Activated naive CD8-positive, alpha-beta T cell (primary cell): ENCODE results near the gene CCNJL.

Experiments used
- H3K27ac Mint-ChIP-seq: one replicate; pipeline ENCODE4 v1.8.0; 2021; ENCODE audit warnings: mixed read lengths
- H3K27me3 Mint-ChIP-seq: one replicate; pipeline ENCODE4 v1.8.0; 2021; ENCODE audit warnings: mixed read lengths
- H3K36me3 Mint-ChIP-seq: one replicate; pipeline ENCODE4 v1.8.0; 2021; ENCODE audit warnings: mixed read lengths
- H3K4me1 Mint-ChIP-seq: one replicate; pipeline ENCODE4 v1.8.0; 2021; ENCODE audit warnings: low read depth, mixed read lengths
- H3K4me3 Mint-ChIP-seq: one replicate; pipeline ENCODE4 v1.8.0; 2021; ENCODE audit warnings: mild to moderate bottlenecking, mixed read lengths
- H3K9me3 Mint-ChIP-seq: one replicate; pipeline ENCODE4 v1.8.0; 2021; ENCODE audit warnings: low read depth, mixed read lengths

The CCNJL gene

DNA sequence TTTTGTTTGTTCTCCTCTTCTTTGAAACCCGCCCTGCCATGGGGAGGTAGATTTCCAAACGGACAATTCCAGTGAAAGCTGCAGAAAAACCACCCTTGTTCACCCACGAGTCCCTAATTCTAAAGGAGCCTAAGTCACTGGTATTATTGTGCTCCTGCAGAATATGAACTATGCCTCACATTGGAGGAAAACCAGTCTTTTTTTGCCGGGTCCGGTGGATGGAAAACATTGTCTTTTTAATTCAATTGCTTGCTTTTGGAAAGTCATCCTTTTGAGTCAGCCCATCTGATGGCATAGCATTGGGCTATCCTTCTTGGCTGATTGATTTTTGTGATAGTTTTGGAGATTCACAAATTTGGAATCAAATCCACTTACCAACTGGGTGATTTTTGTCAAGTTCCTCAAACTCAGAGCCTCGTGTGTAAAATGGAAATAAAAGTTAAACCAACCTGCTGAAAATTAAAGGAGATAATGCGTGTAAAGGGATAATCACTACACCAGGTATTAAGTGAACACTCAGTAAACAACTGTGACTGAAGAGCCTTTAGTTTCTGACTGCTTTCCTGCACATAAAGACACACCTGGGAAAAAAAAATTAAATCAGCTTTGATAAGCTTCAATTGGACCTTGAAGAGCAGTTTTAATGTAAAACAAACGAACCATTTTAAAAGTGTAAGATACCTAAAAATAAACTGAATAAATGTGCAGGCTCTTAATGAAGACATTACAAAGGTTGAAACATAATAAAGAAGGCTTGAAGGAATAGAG, 780 bp upstream of the CCNJL start:
- Mint-ChIP-seq H3K36me3 (no peaks in the 10 kb centered on the region), H3K9me3 (no peaks in the 10 kb centered on the region), H3K4me1 (peaks cover 9% of the 10 kb centered on the region), H3K27me3 (peaks cover 32% of the 10 kb centered on the region), H3K4me3 (peak overlapping the region; percentile 88), H3K27ac (no peak overlapping the region)

DNA sequence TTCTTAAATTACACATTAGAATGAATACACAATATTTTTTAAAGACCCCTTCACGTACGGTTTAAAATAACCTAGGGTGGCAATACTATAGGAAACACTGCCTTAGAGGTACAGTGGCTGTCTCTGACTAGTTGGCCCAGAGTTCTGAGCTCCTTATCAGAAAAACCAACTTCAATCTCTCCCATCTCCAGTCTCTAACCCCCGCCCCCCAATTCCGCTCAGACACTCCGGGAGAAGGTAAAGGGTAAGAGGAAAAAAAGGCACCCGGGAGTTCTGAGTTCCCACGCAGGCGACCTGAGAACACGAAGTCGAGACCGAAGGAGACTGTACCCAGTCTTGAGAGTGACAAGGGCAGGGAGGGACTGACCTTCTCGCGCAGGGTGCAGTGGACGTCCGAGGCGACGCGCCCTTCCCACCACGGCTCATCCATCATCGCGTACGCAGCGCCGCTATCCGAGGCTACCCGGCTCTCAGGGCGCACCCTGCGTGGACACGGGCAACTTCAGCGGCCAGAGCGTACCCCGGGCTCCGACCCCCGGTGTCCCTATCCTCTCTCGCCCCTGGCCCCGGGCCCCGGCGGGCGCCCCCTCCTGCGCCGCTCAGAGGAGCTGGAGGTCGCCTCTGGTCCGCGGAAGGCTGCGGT, 752 bp downstream of the CCNJL start:
- no peaks in the 10 kb centered on the region for H3K36me3 Mint-ChIP-seq
- peak overlapping the region; percentile 76 for H3K4me3 Mint-ChIP-seq
- H3K9me3 Mint-ChIP-seq: no peaks in the 10 kb centered on the region
- peaks cover 35% of the 10 kb centered on the region for H3K27me3 Mint-ChIP-seq
- H3K27ac Mint-ChIP-seq: no peak overlapping the region
- H3K4me1 Mint-ChIP-seq: peaks cover 9% of the 10 kb centered on the region

DNA sequence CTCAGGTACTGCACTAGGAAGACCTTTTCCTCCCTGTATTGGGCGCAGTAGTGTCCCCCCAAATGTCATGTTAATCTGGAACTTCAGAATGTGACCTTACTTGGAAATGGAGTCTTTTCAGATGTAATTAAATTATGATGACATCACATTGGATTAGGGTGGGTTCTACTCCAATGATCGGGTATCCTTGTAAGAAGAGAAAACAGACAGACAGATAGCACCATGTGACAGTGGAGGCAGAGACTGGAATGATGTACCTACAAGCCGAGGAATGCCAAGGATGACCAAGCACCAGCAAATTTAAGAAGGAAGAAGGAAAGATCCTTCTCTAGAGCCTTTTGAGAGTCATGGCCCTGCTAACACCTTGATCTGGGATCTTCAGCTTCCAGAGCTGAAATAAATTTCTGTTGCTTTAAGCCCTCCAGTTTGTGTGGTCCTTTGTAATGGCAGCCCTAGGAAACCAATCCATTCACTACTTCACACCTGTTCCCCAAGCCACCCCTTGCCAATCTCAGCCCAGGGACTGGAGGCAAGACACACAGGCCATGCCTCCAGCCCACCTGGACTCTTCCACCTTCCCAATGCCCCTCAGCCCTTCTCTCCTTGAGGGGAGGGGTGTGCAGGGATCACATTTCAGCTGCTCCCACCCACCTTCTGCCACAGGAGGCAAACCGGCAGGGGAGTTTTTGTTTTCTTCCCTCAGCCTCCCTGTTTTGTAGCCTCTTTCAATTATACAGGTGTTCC, 1.6 kb downstream of the CCNJL start:
- H3K4me3 Mint-ChIP-seq: peak overlapping the region; percentile 9
- peaks cover 9% of the 10 kb centered on the region for H3K4me1 Mint-ChIP-seq
- no peak overlapping the region for H3K27ac Mint-ChIP-seq
- H3K27me3 Mint-ChIP-seq: peaks cover 31% of the 10 kb centered on the region
- no peaks in the 10 kb centered on the region for H3K36me3 Mint-ChIP-seq
- H3K9me3 Mint-ChIP-seq: no peaks in the 10 kb centered on the region

DNA sequence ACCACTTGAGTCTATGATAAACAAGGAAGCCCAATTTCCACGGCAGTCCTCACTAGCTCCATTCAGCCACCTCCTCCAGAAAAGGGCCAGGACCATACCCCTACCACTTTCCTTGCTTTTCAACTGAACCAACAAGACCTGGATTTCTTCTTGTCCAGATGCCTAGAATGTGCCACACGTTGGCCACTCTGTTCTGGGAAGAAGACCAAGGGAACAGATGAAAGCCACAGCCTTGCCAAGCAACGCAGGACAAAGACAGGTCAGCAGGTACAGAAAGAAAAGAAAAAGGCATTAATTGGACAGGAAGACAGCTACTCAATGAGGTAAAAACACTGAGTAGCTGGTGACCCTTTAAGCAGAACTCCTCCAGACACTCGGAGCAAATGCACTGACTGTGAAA, 2.2 kb downstream of the CCNJL start:
- H3K27ac Mint-ChIP-seq: no peak overlapping the region
- peaks cover 9% of the 10 kb centered on the region for H3K4me1 Mint-ChIP-seq
- H3K4me3 Mint-ChIP-seq: no peak overlapping the region
- H3K27me3 Mint-ChIP-seq: peaks cover 31% of the 10 kb centered on the region
- no peaks in the 10 kb centered on the region for H3K9me3 Mint-ChIP-seq
- no peaks in the 10 kb centered on the region for H3K36me3 Mint-ChIP-seq

DNA sequence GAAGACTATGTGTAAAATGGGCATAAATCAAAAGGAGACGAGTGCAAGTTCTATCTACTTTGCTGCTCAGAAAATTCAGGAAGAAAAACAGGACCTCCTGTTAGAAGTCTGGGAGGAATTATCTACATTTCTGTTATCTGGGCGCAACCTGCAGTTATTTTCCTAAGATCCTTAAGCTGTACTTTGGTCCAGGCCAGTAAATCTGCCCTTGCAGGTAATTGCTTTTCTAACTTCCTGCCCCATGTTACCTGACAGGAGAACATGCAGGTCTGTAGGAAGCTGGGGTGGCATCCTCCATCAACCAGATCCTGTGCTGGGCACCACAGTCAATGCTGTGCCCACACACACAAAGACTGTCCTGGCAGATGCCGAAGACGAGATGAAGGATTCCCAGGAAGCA, 5.7 kb downstream of the CCNJL start:
- H3K36me3 Mint-ChIP-seq: no peaks in the 10 kb centered on the region
- H3K9me3 Mint-ChIP-seq: no peaks in the 10 kb centered on the region
- peaks cover 23% of the 10 kb centered on the region for H3K27me3 Mint-ChIP-seq
- no peak overlapping the region for H3K4me3 Mint-ChIP-seq
- H3K27ac Mint-ChIP-seq: no peak overlapping the region
- H3K4me1 Mint-ChIP-seq: peaks cover 3% of the 10 kb centered on the region

DNA sequence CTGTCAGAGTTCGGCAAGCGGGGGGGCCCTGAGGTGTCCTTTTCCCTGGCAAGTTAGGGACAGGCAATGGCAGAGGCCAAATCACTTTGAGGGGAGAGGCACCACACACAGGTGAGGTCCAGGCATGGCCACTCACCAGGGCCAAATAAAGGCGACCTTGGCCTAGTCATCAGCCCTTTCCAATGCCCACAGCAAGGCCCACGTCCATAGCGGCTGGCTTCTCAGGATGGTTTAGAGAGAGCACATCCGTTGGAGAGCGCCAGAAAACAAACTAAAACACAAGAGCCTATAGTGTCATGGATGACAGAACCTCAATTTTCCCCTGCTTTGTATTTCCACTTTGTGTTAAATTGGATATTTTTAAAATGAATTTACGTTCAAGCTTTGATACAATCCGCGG, 7.0 kb downstream of the CCNJL start:
- no peak overlapping the region for H3K4me3 Mint-ChIP-seq
- no peaks in the 10 kb centered on the region for H3K36me3 Mint-ChIP-seq
- no peaks in the 10 kb centered on the region for H3K9me3 Mint-ChIP-seq
- no peak overlapping the region for H3K27ac Mint-ChIP-seq
- H3K4me1 Mint-ChIP-seq: no peaks in the 10 kb centered on the region
- H3K27me3 Mint-ChIP-seq: peaks cover 12% of the 10 kb centered on the region

DNA sequence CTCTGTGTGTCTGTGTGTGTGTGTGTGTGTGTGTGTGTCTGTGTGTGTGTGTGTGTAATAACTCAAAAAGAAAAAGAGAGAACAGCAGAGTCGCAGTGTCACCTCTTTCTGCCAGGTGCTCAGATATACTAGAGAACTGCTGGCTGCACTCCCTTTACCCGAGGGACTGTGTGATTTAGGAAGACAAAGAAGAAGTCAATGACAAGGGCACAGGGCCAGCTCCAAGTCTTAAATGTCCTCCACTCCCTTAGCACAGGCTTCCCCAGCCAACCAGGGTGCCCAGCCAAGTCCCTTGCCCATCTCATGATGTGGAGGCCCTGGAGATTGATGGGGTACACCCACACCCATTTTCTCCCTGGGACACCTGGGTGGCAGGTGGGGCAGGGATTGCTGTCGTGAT, 8.7 kb downstream of the CCNJL start:
- Mint-ChIP-seq H3K4me1 (no peaks in the 10 kb centered on the region), H3K27me3 (peaks cover 6% of the 10 kb centered on the region), H3K9me3 (no peaks in the 10 kb centered on the region), H3K4me3 (no peak overlapping the region), H3K27ac (no peak overlapping the region), H3K36me3 (no peaks in the 10 kb centered on the region)

DNA sequence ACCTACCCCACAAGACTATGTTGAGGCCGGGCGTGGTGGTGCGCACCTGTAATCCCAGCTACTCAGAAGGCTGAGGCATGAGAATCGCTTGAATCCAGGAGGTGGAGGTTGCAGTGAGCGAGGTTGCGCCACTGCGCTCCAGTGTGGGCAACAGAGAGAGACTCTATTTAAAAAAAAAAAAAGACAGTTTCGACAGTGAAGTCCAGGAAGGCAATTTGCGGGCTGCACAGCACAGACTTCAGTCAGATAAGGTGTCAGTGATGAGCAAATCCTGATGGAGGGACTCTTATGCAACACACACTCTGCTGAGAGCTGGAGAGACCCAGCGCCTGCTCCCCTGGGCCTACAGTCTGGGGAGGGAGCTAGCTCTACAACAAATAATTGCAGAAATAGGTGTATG, 14.2 kb downstream of the CCNJL start:
- Mint-ChIP-seq H3K9me3 (no peaks in the 10 kb centered on the region), H3K36me3 (no peaks in the 10 kb centered on the region), H3K4me1 (no peaks in the 10 kb centered on the region), H3K27ac (no peak overlapping the region), H3K4me3 (no peak overlapping the region), H3K27me3 (peaks cover 2% of the 10 kb centered on the region)

DNA sequence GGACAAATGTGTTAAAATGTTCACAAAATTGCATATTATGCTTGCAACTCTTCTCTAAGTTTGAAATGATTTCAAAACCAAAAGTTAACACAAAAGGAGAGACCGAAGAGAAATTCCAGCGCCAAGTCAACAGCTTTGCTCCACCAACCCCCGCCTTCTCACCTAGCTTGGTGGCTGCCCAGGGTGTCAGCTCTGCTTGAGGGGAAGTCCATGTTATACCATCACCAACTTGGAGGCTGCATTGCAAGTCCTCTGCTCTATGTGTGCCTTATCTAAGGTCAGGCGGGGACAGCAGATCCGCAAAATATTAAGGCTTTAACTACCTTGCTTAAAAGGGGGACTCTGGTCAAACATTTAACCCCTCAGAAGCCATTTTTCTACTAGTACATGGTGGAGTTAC, 14.6 kb downstream of the CCNJL start:
- Mint-ChIP-seq H3K9me3 (no peaks in the 10 kb centered on the region), H3K27ac (no peak overlapping the region), H3K4me3 (no peak overlapping the region), H3K4me1 (no peaks in the 10 kb centered on the region), H3K27me3 (peaks cover under 1% of the 10 kb centered on the region), H3K36me3 (no peaks in the 10 kb centered on the region)

DNA sequence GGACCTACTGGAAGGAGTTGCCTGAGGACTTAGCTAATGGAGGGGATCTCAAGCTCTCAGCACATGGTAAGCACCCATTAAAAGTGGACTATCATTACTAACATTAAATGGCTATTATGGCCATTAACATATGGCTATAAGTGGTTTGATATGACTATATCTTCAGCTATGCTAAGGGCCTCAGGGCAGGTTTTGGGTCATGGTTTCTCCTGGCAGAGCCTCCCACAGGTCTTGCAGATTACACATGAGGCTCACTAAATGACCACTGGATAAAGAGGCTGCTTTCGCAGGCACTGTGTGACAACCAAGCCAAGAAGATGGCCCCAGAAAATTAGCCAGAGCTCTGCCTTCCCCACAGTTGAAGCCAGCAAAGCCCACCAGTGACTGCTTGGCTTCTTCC, 15.4 kb downstream of the CCNJL start:
- H3K9me3 Mint-ChIP-seq: no peaks in the 10 kb centered on the region
- H3K4me3 Mint-ChIP-seq: no peak overlapping the region

DNA sequence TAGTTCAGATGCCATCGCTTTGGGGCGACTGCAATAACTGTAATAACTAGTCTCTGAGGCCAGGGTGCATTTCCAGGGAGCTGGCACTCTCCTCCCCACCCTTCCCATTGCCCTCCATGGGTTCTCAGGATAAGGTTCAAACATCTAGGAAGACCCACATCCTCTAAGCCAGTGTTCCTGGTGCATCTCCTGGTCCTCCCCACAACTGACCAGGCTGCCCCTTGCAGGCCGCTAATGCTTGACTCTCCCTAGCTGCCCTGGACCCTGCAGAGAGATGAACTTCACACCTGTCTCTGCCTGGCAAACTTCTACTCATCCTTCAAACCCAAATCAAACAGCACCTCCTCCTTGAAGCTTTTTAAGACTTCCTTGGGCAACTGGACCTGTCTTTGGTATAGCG, 15.9 kb downstream of the CCNJL start:
- Mint-ChIP-seq H3K36me3 (no peaks in the 10 kb centered on the region), H3K27ac (no peak overlapping the region), H3K4me3 (no peak overlapping the region), H3K9me3 (no peaks in the 10 kb centered on the region), H3K27me3 (no peaks in the 10 kb centered on the region), H3K4me1 (no peaks in the 10 kb centered on the region)

More for the DNA sequence above, 15.4 kb downstream of the CCNJL start:
- Mint-ChIP-seq H3K4me1 (no peaks in the 10 kb centered on the region), H3K27me3 (no peaks in the 10 kb centered on the region), H3K36me3 (no peaks in the 10 kb centered on the region), H3K27ac (no peak overlapping the region)

DNA sequence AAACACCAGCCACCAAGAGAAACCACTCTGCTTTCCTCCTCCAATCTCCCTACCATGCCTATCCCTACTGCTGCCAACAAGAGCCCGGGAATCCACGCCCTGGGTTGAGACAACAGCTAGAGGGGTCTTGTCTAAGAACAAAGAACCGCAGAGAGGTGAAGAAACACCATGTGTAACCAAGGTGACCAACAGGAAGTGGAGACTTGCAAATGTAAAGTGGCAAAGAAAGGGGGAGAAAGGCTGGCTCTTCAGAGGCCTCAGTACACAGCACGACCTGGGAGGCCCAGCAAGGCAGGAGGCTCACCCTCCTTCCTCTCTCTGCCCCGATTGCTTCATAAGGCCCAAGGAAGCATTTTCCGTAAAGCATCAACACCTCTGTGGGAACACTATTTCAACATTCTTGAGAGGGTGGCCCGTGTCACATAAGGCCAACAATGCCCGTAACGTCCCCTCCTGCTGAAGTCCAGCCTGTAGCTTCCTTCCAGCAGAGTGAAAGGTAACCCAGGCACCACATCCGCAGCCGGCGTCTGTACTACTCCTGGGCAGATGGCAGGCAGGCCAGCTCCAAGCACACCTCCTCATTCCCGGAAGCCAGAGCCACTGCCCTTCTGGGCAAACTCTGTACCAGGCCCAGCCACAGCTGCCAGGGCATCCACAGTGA, 18.3 kb downstream of the CCNJL start:
- Mint-ChIP-seq H3K27ac (no peak overlapping the region), H3K4me1 (no peaks in the 10 kb centered on the region), H3K9me3 (no peaks in the 10 kb centered on the region), H3K27me3 (no peaks in the 10 kb centered on the region), H3K4me3 (no peak overlapping the region), H3K36me3 (no peaks in the 10 kb centered on the region)

DNA sequence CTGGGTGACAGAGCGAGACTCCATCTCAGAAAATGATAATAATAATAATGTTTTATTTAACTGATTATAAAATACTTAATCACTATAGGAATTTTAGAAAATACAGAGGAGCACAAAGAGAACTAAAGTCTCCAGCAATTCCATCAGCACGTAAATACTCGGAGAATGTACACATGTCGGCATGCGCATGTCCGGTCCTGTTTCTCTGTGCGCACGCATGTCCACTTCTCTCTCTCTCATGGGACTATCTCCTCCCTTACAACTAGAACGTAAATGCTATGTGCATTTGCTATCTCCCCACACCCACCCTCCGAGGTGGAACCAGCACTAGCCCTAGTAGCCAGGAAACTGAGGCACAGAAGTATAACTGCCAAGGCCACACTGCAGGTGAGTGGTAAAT, 19.0 kb downstream of the CCNJL start:
- Mint-ChIP-seq H3K27me3 (no peaks in the 10 kb centered on the region), H3K36me3 (no peaks in the 10 kb centered on the region), H3K27ac (no peak overlapping the region), H3K9me3 (no peaks in the 10 kb centered on the region), H3K4me3 (no peak overlapping the region), H3K4me1 (no peaks in the 10 kb centered on the region)

DNA sequence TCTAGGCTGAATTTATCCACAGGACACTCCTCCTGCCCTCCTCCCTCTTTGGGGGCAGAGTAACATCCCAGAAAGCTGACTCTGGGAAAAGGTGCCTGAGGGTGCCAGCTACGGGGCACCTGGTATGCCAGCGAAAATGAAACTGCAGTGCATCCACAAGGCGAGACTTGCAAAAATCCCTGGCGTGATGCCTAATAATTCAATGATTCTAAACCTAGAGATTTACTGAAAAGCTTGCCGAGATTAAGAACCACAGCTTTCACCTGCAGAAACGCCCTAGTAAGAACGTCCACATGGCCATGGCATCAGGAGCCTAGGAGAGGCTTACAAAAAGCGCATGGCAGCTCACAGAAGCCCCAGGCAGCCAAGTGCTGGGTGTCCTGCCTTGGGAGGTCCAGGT, 20.9 kb downstream of the CCNJL start:
- Mint-ChIP-seq H3K27me3 (no peaks in the 10 kb centered on the region), H3K9me3 (no peaks in the 10 kb centered on the region), H3K27ac (no peak overlapping the region), H3K4me3 (no peak overlapping the region), H3K36me3 (no peaks in the 10 kb centered on the region), H3K4me1 (no peaks in the 10 kb centered on the region)

DNA sequence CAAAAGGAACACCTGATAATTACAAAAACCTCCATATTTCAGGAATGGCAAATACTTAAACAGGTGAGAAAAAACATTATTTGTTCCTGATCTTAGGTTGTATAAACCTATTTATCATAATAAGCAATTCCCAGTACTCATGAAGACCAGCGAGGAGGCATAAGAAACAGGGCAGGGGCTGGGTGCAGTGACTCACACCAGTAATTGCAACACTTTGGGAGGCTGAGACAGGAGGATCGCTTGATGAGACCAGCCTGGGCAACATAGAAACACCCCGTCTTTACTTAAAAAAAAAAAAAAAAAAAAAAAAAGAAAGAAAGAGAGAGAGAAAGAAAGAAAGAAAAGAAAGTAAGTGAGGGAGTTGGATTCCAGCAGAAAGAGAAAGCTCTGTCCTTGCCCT, 21.6 kb downstream of the CCNJL start:
- H3K4me3 Mint-ChIP-seq: no peak overlapping the region
- H3K27ac Mint-ChIP-seq: no peak overlapping the region

More for the DNA sequence above, 21.6 kb downstream of the CCNJL start:
- no peaks in the 10 kb centered on the region for H3K27me3 Mint-ChIP-seq
- H3K36me3 Mint-ChIP-seq: no peaks in the 10 kb centered on the region
- no peaks in the 10 kb centered on the region for H3K9me3 Mint-ChIP-seq
- H3K4me1 Mint-ChIP-seq: no peaks in the 10 kb centered on the region
